ENCODE data around the gene HHEX. TPM values are rescaled to one million over a fixed set of nuclear protein-coding genes. Genes with fewer than 3 reads are reported as not detected.
A peak's percentile ranks its signal among the peaks of the same experiment; 100 is the strongest.

The HHEX gene
- total and polyA plus RNA-seq, 4 donors: 16.2 to 42.2 (median 34.2) TPM

DNA sequence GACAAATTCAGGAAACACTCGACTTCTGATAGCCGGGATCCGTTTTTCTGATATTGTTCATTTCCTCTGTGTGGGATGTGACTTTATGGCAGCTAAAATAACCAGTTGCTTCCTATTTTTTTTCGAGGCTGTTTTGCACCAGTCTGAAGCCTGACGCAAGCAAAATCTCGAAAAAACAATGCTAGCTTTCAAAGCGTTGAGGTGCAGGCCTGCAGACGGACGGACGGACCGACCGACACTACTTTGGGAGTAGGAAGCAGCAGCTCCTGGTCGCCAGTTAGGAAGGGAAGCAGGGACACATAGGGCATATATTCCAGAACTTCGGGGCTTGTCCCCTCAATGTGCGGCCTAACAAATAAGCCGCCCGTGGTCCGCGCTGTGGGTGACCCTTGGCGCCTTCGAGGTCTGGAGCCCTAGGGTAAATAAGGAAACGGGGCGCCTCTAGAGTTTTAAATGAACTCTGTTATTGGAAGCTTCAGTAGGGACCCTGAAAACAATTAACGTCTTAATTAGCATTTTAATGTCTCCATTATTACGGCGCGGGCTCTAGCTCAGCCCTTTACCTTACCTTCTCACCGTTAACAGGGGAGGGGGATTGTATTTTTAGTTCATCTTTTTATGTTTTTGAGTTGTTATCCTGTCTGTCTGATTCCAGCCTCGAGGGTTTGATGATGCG is 1.3 kb downstream of the HHEX start:
- no peaks in the 10 kb centered on the region for H3K27me3 ChIP-seq (ENCODE audit: control insufficient read depth in 4 of 4, insufficient read depth in 4 of 4, low read length in 3 of 4)
- WGBS: 13% methylated on average over 30 of the region's 30 CpGs
- TF ChIP-seq, protein P1, sequence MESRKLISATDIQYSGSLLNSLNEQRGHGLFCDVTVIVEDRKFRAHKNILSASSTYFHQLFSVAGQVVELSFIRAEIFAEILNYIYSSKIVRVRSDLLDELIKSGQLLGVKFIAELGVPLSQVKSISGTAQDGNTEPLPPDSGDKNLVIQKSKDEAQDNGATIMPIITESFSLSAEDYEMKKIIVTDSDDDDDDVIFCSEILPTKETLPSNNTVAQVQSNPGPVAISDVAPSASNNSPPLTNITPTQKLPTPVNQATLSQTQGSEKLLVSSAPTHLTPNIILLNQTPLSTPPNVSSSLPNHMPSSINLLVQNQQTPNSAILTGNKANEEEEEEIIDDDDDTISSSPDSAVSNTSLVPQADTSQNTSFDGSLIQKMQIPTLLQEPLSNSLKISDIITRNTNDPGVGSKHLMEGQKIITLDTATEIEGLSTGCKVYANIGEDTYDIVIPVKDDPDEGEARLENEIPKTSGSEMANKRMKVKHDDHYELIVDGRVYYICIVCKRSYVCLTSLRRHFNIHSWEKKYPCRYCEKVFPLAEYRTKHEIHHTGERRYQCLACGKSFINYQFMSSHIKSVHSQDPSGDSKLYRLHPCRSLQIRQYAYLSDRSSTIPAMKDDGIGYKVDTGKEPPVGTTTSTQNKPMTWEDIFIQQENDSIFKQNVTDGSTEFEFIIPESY (IDR thresholded peaks at IDR 0.05): no peak
- TF ChIP-seq YY1 (IDR thresholded peaks at IDR 0.05): no peak
- TF ChIP-seq FOXA2 (IDR thresholded peaks at IDR 0.05): no peak
- no peak for TF ChIP-seq HNF4G (IDR thresholded peaks at IDR 0.05)
- TF ChIP-seq, protein P2, sequence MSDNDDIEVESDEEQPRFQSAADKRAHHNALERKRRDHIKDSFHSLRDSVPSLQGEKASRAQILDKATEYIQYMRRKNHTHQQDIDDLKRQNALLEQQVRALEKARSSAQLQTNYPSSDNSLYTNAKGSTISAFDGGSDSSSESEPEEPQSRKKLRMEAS (IDR thresholded peaks at IDR 0.05): peak; percentile 53
- no peak for TF ChIP-seq RXRA (IDR thresholded peaks at IDR 0.05)
- peak; percentile 92 for TF ChIP-seq NR2F2 (IDR thresholded peaks at IDR 0.05)
- TF ChIP-seq TAF1 (conservative IDR thresholded peaks at IDR 0.05): no peak
- no peak for TF ChIP-seq SP1 (IDR thresholded peaks at IDR 0.05)
- no peak for TF ChIP-seq GABPA (IDR thresholded peaks at IDR 0.05 in 1 of 2, conservative IDR thresholded peaks at IDR 0.05 in 1 of 2)
- no peak for TF ChIP-seq EGR1 (IDR thresholded peaks at IDR 0.05; ENCODE audit: low read depth in 2 of 2)
- TF ChIP-seq FOXA1 (IDR thresholded peaks at IDR 0.05): no peak
- peak; percentile 10 to 21 for TF ChIP-seq RAD21 (IDR thresholded peaks at IDR 0.05)
- H3K4me1 ChIP-seq (ENCODE audit: control insufficient read depth in 4 of 4, insufficient read depth in 4 of 4, low read length in 3 of 4): peaks cover 5 to 37% (median 23%) of the 10 kb centered on the region in 4 donors
- peaks cover 0 to 15% (median 3%) of the 10 kb centered on the region in 4 donors for H3K36me3 ChIP-seq (ENCODE audit: control insufficient read depth in 4 of 4, insufficient read depth in 3 of 4, low read depth in 1 of 4, low read length in 3 of 4)
- H3K4me3 ChIP-seq (ENCODE audit: low read depth in 1 of 3, low read length in 3 of 3): peak overlapping the region; percentile 87 to 100 (median 91)
- peak; percentile 38 for DNase-seq (ENCODE audit: low spot score)
- no peaks in the 10 kb centered on the region for H3K9me3 ChIP-seq (ENCODE audit: control insufficient read depth in 4 of 4, low read length in 3 of 4)
- H3K9ac ChIP-seq (ENCODE audit: low read depth in 1 of 2, low read length in 2 of 2): peak overlapping the region; percentile 52 to 86
- H3K27ac ChIP-seq (ENCODE audit: low read depth in 1 of 2, low read length in 2 of 2): peak overlapping the region; percentile 85 to 97

DNA sequence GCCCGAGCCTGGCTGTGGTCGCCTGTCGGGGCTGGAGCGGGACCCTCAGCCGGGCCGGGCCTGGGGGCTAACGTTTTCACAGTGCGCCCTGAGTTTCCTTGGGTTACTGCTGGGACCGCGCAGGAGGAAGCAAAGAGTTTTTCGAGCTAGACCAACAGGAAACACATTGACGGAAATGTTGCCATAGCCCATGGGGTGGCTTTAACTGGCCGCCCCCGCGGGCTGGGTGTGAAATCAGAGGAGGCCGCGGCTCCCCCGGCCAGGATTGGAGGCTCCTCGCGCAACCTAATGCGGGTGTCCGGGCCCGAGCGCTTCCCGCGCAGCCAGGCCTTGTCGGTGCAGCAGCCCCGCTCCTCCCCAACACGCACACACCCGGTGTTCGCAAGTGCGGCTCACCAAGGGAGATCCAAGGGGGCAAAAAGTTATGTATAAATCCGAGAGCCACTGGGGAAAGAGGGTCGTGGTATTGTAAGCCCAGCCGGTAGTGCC is 1.9 kb downstream of the HHEX start:
- H3K27ac ChIP-seq (ENCODE audit: low read depth in 1 of 2, low read length in 2 of 2): peak overlapping the region; percentile 85 to 97
- peaks cover 9 to 43% (median 29%) of the 10 kb centered on the region in 4 donors for H3K4me1 ChIP-seq (ENCODE audit: control insufficient read depth in 4 of 4, insufficient read depth in 4 of 4, low read length in 3 of 4)
- H3K9ac ChIP-seq (ENCODE audit: low read depth in 1 of 2, low read length in 2 of 2): peak overlapping the region; percentile 52 to 86
- no peaks in the 10 kb centered on the region for H3K27me3 ChIP-seq (ENCODE audit: control insufficient read depth in 4 of 4, insufficient read depth in 4 of 4, low read length in 3 of 4)
- DNase-seq (ENCODE audit: low spot score): peak; percentile 39
- WGBS: 9% methylated on average over 35 of the region's 35 CpGs
- peaks cover 0 to 15% (median 3%) of the 10 kb centered on the region in 4 donors for H3K36me3 ChIP-seq (ENCODE audit: control insufficient read depth in 4 of 4, insufficient read depth in 3 of 4, low read depth in 1 of 4, low read length in 3 of 4)
- peak overlapping the region; percentile 87 to 100 (median 91) for H3K4me3 ChIP-seq (ENCODE audit: low read depth in 1 of 3, low read length in 3 of 3)
- TF ChIP-seq YY1 (IDR thresholded peaks at IDR 0.05): no peak
- no peak for TF ChIP-seq EGR1 (IDR thresholded peaks at IDR 0.05; ENCODE audit: low read depth in 2 of 2)
- TF ChIP-seq HNF4G (IDR thresholded peaks at IDR 0.05): no peak
- TF ChIP-seq TAF1 (conservative IDR thresholded peaks at IDR 0.05): no peak
- TF ChIP-seq FOXA2 (IDR thresholded peaks at IDR 0.05): no peak
- TF ChIP-seq, protein P3, sequence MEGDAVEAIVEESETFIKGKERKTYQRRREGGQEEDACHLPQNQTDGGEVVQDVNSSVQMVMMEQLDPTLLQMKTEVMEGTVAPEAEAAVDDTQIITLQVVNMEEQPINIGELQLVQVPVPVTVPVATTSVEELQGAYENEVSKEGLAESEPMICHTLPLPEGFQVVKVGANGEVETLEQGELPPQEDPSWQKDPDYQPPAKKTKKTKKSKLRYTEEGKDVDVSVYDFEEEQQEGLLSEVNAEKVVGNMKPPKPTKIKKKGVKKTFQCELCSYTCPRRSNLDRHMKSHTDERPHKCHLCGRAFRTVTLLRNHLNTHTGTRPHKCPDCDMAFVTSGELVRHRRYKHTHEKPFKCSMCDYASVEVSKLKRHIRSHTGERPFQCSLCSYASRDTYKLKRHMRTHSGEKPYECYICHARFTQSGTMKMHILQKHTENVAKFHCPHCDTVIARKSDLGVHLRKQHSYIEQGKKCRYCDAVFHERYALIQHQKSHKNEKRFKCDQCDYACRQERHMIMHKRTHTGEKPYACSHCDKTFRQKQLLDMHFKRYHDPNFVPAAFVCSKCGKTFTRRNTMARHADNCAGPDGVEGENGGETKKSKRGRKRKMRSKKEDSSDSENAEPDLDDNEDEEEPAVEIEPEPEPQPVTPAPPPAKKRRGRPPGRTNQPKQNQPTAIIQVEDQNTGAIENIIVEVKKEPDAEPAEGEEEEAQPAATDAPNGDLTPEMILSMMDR (IDR thresholded peaks at IDR 0.05; ENCODE audit: low read depth, low read length, missing input control): no peak
- no peak for TF ChIP-seq NR2F2 (IDR thresholded peaks at IDR 0.05)
- TF ChIP-seq GABPA (IDR thresholded peaks at IDR 0.05 in 1 of 2, conservative IDR thresholded peaks at IDR 0.05 in 1 of 2): no peak
- no peak for TF ChIP-seq JUND (IDR thresholded peaks at IDR 0.05)
- no peak for TF ChIP-seq FOXA1 (IDR thresholded peaks at IDR 0.05)
- TF ChIP-seq, protein P2 (IDR thresholded peaks at IDR 0.05): no peak
- TF ChIP-seq, protein P4, sequence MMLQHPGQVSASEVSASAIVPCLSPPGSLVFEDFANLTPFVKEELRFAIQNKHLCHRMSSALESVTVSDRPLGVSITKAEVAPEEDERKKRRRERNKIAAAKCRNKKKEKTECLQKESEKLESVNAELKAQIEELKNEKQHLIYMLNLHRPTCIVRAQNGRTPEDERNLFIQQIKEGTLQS (IDR thresholded peaks at IDR 0.05): no peak
- TF ChIP-seq, protein P5, sequence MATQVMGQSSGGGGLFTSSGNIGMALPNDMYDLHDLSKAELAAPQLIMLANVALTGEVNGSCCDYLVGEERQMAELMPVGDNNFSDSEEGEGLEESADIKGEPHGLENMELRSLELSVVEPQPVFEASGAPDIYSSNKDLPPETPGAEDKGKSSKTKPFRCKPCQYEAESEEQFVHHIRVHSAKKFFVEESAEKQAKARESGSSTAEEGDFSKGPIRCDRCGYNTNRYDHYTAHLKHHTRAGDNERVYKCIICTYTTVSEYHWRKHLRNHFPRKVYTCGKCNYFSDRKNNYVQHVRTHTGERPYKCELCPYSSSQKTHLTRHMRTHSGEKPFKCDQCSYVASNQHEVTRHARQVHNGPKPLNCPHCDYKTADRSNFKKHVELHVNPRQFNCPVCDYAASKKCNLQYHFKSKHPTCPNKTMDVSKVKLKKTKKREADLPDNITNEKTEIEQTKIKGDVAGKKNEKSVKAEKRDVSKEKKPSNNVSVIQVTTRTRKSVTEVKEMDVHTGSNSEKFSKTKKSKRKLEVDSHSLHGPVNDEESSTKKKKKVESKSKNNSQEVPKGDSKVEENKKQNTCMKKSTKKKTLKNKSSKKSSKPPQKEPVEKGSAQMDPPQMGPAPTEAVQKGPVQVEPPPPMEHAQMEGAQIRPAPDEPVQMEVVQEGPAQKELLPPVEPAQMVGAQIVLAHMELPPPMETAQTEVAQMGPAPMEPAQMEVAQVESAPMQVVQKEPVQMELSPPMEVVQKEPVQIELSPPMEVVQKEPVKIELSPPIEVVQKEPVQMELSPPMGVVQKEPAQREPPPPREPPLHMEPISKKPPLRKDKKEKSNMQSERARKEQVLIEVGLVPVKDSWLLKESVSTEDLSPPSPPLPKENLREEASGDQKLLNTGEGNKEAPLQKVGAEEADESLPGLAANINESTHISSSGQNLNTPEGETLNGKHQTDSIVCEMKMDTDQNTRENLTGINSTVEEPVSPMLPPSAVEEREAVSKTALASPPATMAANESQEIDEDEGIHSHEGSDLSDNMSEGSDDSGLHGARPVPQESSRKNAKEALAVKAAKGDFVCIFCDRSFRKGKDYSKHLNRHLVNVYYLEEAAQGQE (IDR thresholded peaks at IDR 0.05): no peak
- H3K9me3 ChIP-seq (ENCODE audit: control insufficient read depth in 4 of 4, low read length in 3 of 4): no peaks in the 10 kb centered on the region
